GM21526 (cell line): ENCODE results near the gene TIMM17B.

Experiments used
- ATAC-seq: cut with Tn5 transposase; IDR thresholded peaks from one replicate; pipeline ENCODE4 v1.9.1; 2021; ENCODE audit warnings: moderate library complexity; ENCODE audit not compliant: unreplicated experiment, low FRiP score

The TIMM17B gene

GRCh38 chrX:48897625-48898306 is at the start of gene TIMM17B, which contains the start of gene PQBP1:
TIMM17B (minus strand) TSS chrX:48897768; CDS start chrX:48897749, 19 bp downstream.
PQBP1 (plus strand) TSS chrX:48897930; CDS start chrX:48898510, 580 bp downstream.
- ATAC-seq, result peak; percentile 69

- no peak for ATAC-seq
These were observed 48.2 kb upstream of the TIMM17B start for GRCh38 chrX:48945517-48946348.

GRCh38 chrX:48942895-48943294 is 45.3 kb upstream of the TIMM17B start:
- ATAC-seq, result no peak

GRCh38 chrX:48940404-48940955 is 42.9 kb upstream of the TIMM17B start:
- ATAC-seq, result no peak

GRCh38 chrX:48939524-48940228 is 42.1 kb upstream of the TIMM17B start:
- ATAC-seq, result no peak

- ATAC-seq, result peak; percentile 43
These were observed 41.3 kb upstream of the TIMM17B start for GRCh38 chrX:48938721-48939425.

GRCh38 chrX:48937054-48937907 is 39.7 kb upstream of the TIMM17B start:
- peak; percentile 61 for ATAC-seq

- ATAC-seq, result no peak
These were observed 39.0 kb upstream of the TIMM17B start for GRCh38 chrX:48936429-48937053.

- ATAC-seq, result no peak
These were observed 37.7 kb upstream of the TIMM17B start for GRCh38 chrX:48935301-48935670.

- ATAC-seq, result no peak
These were observed 37.2 kb upstream of the TIMM17B start for GRCh38 chrX:48934581-48935300.

GRCh38 chrX:48933757-48934156 is 36.2 kb upstream of the TIMM17B start:
- no peak for ATAC-seq

- ATAC-seq, result no peak
These were observed 30.3 kb upstream of the TIMM17B start for GRCh38 chrX:48927736-48928382.

GRCh38 chrX:48927123-48927522 is 29.6 kb upstream of the TIMM17B start:
- no peak for ATAC-seq

GRCh38 chrX:48924270-48924669 is 26.7 kb upstream of the TIMM17B start:
- ATAC-seq, result no peak

GRCh38 chrX:48923771-48924170 is 26.2 kb upstream of the TIMM17B start:
- no peak for ATAC-seq

GRCh38 chrX:48920718-48921104 is 23.1 kb upstream of the TIMM17B start:
- ATAC-seq, result no peak

GRCh38 chrX:48919947-48920717 is 22.6 kb upstream of the TIMM17B start:
- no peak for ATAC-seq
